Stimulated activated CD4-positive, alpha-beta T cell treated with anti-CD3 and anti-CD28 coated beads, Interleukin-12 subunit alpha, Interleukin-12 subunit beta, amount 100 ng/mL, for 4 hours (primary cell): Measurements from ENCODE around the gene EPB41L3.
"Not testable (repeated sequence)": the region's sequence is repeated elsewhere in the genome, so short reads cannot be mapped to it uniquely, and the experiment has no call there.

Experiments used
- DNase-seq: peaks from one replicate; pipeline ENCODE4 v3.0.0-alpha.2; 2020

The EPB41L3 gene

DNA sequence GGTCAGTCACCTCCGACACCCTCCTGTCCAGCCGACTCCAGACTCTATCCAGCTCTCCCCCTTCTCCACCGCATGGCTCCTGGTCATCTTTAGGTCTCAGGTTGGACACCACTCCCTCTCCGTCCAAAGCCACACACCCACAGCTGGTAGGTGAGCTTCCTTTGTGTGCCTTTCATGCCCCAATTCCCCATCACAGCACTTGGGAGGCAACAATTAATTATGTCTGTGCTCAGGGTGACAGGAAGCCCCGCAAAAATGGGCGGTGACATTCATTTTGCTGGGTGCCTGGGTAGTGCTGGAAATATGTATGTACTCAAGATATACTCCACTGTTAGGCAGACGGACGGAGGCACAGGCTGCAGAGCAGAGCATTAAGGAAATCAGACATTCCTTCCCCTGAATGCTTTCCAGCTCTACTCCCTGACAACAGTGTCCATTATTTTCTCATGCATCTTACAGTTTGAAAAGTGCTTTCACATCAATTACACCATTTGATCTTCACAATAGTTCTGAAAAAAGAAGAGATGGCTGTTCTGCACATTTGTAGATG lies 13.1 kb downstream of the EPB41L3 start:
- no peak for DNase-seq

DNA sequence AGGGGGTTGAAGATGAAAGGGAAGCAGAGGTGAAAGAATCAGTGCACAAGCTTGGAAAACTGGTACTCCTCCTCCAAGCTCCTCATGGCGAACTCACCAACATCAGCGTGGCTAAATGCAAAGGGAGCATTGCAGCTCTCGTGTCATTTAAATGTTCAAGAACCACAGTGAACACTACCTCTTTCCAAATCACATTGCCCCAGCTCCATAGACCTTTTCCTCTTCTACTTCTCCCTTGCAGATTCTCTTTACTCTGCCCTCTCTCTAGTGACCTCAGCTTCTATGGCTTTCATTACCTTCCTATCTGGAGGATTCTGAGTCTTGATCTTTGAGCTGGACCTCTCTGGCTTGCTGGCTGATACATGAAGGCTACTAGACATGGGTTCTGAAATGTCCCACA lies 14.3 kb downstream of the EPB41L3 start:
- DNase-seq, result no peak

- no peak for DNase-seq
These were observed 16.2 kb downstream of the EPB41L3 start for GRCh38 chr18:5527603-5528002.

DNA sequence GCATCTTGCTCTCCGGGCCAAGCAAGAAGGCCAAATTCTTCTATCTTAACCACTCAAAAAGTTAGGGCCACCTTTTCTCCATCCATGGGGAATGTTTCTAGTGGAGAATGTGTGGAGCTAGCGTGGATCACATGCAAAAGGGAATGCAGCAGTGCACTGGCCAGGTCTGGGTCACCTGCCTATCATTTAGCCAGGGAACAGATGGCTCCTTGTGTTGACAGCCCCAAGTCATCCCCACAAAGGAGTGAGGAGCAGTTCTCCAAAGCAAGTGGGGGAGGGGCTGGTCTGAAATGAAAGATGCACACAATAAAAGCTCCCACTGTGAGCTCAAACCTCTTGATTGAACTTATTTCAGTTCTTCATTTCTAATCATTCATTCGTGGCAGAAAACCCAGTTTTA lies 19.1 kb downstream of the EPB41L3 start:
- no peak for DNase-seq

- no peak for DNase-seq
These were observed 22.8 kb downstream of the EPB41L3 start for GRCh38 chr18:5521000-5521399.

- no peak for DNase-seq
These were observed 23.3 kb downstream of the EPB41L3 start for GRCh38 chr18:5520464-5520863.

DNA sequence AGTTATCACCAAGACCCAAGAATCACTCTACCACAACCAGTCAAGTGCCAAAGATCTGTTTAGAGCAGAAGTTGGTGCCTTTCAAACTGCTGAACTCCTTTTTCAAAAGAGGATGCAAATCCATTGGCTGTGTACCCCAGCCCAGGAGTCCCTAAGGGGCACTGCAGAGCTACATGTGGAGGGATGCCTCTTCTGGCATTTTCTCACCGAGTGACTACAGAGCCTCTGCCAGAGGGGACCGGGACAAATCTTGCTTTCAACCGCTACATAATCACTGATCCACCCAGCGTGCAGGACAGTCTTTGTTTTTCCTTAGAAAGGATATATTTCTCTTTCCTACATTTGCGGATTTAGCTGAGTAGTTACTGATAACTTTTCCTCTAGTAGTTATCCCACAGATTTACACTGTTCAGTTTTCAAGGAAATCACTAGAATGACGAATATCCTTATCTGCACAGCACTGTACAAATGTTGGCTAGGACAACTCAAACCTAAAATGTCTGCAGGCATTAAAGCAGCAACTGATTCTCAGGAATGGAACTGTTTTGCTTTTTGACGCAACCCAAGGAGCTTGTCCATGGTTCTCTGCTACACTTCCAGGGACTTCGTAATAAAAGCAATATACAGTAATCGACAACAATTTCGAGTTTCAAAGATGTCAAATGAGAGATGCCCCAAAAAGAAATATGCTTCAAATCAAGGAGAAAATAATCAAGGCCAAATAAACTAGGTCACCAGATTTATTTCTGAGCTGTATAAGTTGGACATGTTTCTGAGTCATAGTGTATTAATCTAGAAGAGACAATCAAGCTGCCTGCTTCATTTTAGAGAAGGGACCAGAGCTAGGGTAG lies 24.1 kb downstream of the EPB41L3 start:
- DNase-seq, result no peak

GRCh38 chr18:5518899-5519371 lies 24.9 kb downstream of the EPB41L3 start:
- no peak for DNase-seq

- no peak for DNase-seq
These were observed 25.5 kb downstream of the EPB41L3 start for GRCh38 chr18:5518179-5518770.

DNA sequence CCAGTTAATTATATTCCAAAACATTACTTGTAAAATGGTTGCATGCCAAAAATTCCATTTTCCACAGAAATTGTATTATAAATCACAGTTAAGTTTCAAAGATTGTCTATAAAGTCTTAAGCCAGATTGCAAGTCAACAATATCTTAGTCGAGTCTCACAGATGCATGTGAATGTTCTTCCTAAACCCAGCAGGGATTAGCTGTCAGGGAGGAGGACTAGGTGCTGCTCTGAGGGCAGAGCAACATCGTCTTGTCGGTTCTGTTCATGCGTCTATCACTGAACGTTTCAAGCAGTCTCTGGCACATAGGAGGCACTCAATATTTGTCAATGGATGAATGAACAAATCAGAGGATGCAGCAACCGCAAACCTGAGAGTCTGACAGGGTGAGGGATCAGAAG lies 27.0 kb downstream of the EPB41L3 start:
- no peak for DNase-seq

- DNase-seq, result no peak
These were observed 28.6 kb downstream of the EPB41L3 start for GRCh38 chr18:5515011-5515784.

DNA sequence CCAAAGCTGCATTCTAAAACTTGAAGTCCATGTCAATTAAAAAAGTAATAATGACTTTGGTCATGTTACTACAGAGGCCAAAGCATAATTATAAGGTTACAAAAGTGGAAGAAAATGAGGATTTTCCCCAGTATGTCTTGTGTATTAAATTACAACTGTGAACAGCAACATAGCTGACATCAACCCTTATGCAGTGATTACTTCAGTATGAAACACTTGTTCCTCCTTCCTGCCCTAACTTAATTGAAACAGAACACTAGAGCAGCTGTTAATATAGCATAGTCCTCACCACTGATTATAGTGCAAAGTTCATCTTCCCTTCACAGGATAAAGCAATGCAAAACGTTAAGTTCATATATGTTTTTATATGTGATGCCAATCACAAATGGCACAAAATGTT lies 29.9 kb downstream of the EPB41L3 start:
- DNase-seq, result no peak

- DNase-seq, result no peak
These were observed 31.6 kb downstream of the EPB41L3 start for GRCh38 chr18:5512176-5512575.

DNA sequence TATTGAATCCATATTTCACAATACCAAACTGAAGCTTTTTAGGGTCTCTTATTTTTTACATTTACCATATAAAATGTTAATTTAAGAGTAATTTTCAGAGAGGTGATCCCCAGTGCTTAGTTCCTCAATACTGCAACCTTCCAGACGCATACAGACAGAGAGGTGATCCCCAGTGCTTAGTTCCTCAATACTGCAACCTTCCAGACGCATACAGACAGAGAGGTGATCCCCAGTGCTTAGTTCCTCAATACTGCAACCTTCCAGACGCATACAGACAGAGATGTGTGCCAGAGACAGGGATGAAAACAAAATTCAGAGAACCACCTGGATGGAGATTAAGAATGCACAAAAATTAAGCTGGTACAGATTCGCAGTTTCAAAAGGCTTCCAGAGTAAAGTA lies 32.3 kb downstream of the EPB41L3 start:
- DNase-seq, result not testable (repeated sequence)

GRCh38 chr18:5510135-5510846 lies 33.5 kb downstream of the EPB41L3 start:
- DNase-seq, result no peak

DNA sequence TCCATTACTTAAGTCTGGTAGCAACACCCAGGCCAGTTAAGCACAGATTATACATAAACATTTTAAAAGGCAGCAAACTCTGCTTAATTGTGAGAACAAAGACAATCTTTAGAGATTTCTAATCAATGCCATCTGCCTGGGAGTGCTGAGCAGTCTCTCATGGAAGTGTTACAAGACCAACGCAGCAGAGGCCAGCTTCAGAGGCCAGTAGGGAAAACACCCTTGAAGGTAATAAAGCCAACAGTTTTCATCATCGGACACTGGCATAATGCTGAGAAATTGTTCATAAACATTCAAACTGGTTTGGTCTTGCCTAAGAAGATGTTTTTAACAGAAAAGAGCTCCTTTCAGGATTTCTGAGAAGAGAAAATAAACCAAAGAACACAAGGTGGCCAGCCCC lies 35.0 kb downstream of the EPB41L3 start:
- no peak for DNase-seq

GRCh38 chr18:5507756-5508155 lies 36.0 kb downstream of the EPB41L3 start:
- no peak for DNase-seq

DNA sequence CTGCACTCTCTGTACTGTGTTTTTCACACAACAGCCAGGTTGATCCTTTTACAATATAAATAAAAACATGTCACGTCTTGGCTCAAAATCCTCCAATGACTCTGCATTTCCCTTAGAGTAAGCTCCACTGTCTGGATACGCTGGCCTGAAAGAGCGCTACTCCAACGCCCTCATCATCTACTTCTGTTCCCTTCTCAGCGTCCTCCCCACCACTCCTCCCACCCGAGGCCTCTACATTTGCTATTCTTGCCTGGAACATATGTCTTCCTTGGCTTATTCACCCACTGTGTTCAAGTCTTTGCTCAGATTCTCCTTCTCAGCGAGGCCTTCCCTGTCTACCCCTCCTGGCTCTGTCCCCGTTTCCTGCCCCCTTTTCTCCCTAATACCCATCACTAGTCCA lies 37.6 kb downstream of the EPB41L3 start:
- no peak for DNase-seq

GRCh38 chr18:5503740-5504139 lies 40.1 kb downstream of the EPB41L3 start:
- no peak for DNase-seq

- DNase-seq, result no peak
These were observed 43.4 kb downstream of the EPB41L3 start for GRCh38 chr18:5500158-5500939.

DNA sequence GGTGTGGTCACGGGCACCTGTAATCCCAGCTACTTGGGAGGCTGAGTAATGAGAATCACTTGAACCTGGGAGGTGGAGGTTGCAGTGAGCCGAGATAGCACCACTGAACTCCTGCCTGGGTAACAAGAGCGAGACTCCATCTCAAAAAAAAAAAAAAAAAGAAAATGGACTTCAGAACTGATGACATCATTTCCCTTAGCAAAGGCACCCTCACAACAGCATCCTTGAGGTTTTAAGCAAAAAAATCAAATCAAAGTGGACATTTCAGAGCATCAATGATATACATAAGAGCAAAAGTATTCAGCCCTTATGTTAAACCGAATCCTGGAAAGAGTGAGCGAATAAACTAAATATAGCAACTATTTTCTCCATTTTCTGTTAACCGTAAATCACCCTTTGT lies 45.3 kb downstream of the EPB41L3 start:
- DNase-seq, result no peak

DNA sequence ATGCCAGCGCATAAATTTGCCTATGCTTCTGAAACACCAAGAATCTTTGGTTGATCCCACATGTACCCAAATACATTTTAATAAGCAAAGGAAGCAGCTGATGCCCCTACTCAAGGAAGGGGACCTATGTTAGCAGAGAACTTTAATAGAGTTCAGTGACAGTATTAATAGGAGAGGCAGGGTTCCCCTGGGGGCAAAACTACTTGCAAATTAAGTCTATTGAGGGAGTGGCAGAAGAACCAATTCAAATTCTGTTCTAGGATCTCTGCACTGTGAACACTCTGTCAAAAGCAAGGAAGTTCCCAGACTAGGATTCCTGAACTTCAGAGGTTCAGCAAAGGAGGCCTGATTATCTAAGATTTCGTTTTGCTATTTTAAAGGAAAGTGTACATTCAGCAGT lies 47.5 kb downstream of the EPB41L3 start:
- no peak for DNase-seq
